K562 (cell line): ENCODE data around the gene PARD3B. TPM values are rescaled to one million over a fixed set of nuclear protein-coding genes. Genes with fewer than 3 reads are reported as not detected.

Source experiments
- ATAC-seq: fragments of 200-7000 bp; cut with Tn5 transposase; 3 replicates; pipeline ENCODE4 v1.9.1; 2020; ENCODE audit warnings: moderate library complexity
- BruUV-seq: library from RNA; stranded (reverse); fragments of 400-500 nt; replicated peaks from 2 replicates; lab custom pipeline; 2021; lab: Mats Ljungman, UMichigan
- CTCF ChIA-PET: fragments of 300-600 bp; formaldehyde crosslinking; extraction: SDS; loops from one replicate; lab custom pipeline; 2021; ENCODE audit warnings: low intra/inter-chr PET ratio; lab: Yijun Ruan, JAX
- POLR2A ChIA-PET: fragments of 300-600, 350-650 bp; sonication (Branson Sonifier 250); formaldehyde crosslinking; extraction: SDS; loops from one replicate; lab custom pipeline; 2021; ENCODE audit warnings: antibody characterized with exemption, inconsistent platforms; lab: Yijun Ruan, JAX
- DNase-seq, 4 experiments: peaks; one replicate each; pipeline versions ENCODE4 v3.0.0 to v3.0.0-alpha.2; 2011 to 2018; ENCODE audit warnings: low spot score in 3 of 4, mixed read lengths in 3 of 4; ENCODE audit errors: extremely low read depth in 1 of 4
- FAIRE-seq: peaks from 2 replicates; lab custom pipeline; 2011; peaks lifted over from hg19 to GRCh38; lab: Jason Lieb, UNC
- H2AFZ ChIP-seq: 2 replicates; pipeline ENCODE4 v1.6.0; 2011; ENCODE audit warnings: low read depth, low read length, control low read depth, inconsistent platforms
- H3K27ac ChIP-seq: fragments of 200-600 bp; 3 replicates; pipeline ENCODE4 v1.8.0; 2011; ENCODE audit warnings: low read depth, mild to moderate bottlenecking, control low read depth, inconsistent platforms, low read length, moderate library complexity, mixed read lengths; ENCODE audit errors: extremely low read depth
- H3K27me3 ChIP-seq, 2 experiments: fragments of 300-600 bp in 1 of 2; 2 replicates in 1 of 2; 3 replicates in 1 of 2; pipeline versions ENCODE4 v1.6.0 to v1.8.0; 2011; ENCODE audit warnings: inconsistent platforms in 2 of 2, low read length in 2 of 2, mild to moderate bottlenecking in 1 of 2, mixed read lengths in 1 of 2, moderate library complexity in 1 of 2; ENCODE audit not compliant: control insufficient read depth in 2 of 2, insufficient read depth in 2 of 2
- H3K36me3 ChIP-seq: fragments of 300-600 bp; 3 replicates; pipeline ENCODE4 v1.8.0; 2011; ENCODE audit warnings: mild to moderate bottlenecking, low read length, inconsistent platforms; ENCODE audit not compliant: control insufficient read depth, insufficient read depth
- H3K4me1 ChIP-seq, 2 experiments: fragments of 200-600 bp in 1 of 2; replicated peaks in 1 of 2; 2 replicates in 1 of 2; 3 replicates in 1 of 2; pipeline versions ENCODE4 v1.5.1 to v1.8.0; 2011; ENCODE audit warnings: inconsistent platforms in 2 of 2, low read length in 2 of 2, mild to moderate bottlenecking in 1 of 2, mixed read lengths in 1 of 2, moderate library complexity in 1 of 2; ENCODE audit not compliant: control insufficient read depth in 2 of 2, insufficient read depth in 2 of 2
- H3K4me2 ChIP-seq: 2 replicates; pipeline ENCODE4 v1.6.1; 2011; ENCODE audit warnings: low read length, control low read depth, inconsistent platforms, mixed read lengths; ENCODE audit not compliant: insufficient read depth
- H3K4me3 ChIP-seq: fragments of 200-600 bp; sonication (generic), shearing (Covaris generic); 2 replicates; pipeline ENCODE4 v1.5.1; 2016; ENCODE audit warnings: control low read depth, inconsistent platforms
- H3K79me2 ChIP-seq: fragments of 200-600 bp; 3 replicates; pipeline ENCODE4 v1.8.0; 2011; ENCODE audit warnings: low read length, inconsistent platforms; ENCODE audit not compliant: control insufficient read depth, insufficient read depth
- H3K9ac ChIP-seq, 2 experiments: 2 replicates each; pipeline versions ENCODE4 v1.6.0 to v1.6.1; 2011; ENCODE audit warnings: low read depth in 2 of 2, low read length in 2 of 2, control low read depth in 1 of 2, inconsistent platforms in 1 of 2, mild to moderate bottlenecking in 1 of 2, mixed read lengths in 1 of 2; ENCODE audit not compliant: insufficient read depth in 1 of 2
- H3K9me1 ChIP-seq: one replicate; pipeline ENCODE4 v1.6.0; 2011; ENCODE audit warnings: inconsistent platforms, mild to moderate bottlenecking, low read length, moderate library complexity; ENCODE audit not compliant: control insufficient read depth, insufficient read depth
- H3K9me3 ChIP-seq: replicated peaks from 2 replicates; pipeline ENCODE4 v1.5.1; 2011; ENCODE audit warnings: low read depth, low read length, inconsistent platforms; ENCODE audit not compliant: control insufficient read depth, insufficient read depth
- H4K20me1 ChIP-seq: replicated peaks from 2 replicates; pipeline ENCODE4 v1.6.1; 2011; ENCODE audit warnings: low read length, inconsistent platforms, mixed read lengths; ENCODE audit not compliant: control insufficient read depth, insufficient read depth
- EWSR1 ChIP-seq: fragments of 450-650 bp; IDR thresholded peaks from 2 replicates; pipeline ENCODE4 v1.6.1; 2018; ENCODE audit warnings: borderline replicate concordance, mild to moderate bottlenecking, low read depth, moderate library complexity; ENCODE audit not compliant: partially characterized antibody
- WGBS: fragments of 100-300 bp; shearing (Covaris generic); methylation state at CpG from one replicate; pipeline ENCODE4 v1.1.6; 2016; ENCODE audit warnings: low coverage, mixed read lengths; ENCODE audit not compliant: insufficient coverage; ENCODE audit errors: missing lambda C conversion rate; 5-methylcytosine and 5-hydroxymethylcytosine counted together
- in situ Hi-C: fragments of 300-500 bp; cut with MboI; formaldehyde crosslinking; loops from 4 replicates; pipeline ENCODE4 v1.15.0; 2018; ENCODE audit warnings: inconsistent platforms, mixed read lengths
- intact Hi-C: fragments of 100-400 bp; cut with micrococcal nuclease; formaldehyde crosslinking; loops from 2 replicates; pipeline ENCODE4 v1.14.2; 2022
- polyA plus RNA-seq, 8 experiments: library from polyadenylated mRNA; depleted of rRNA in 4 of 8; stranded (reverse) in 5 of 8; unstranded in 3 of 8; fragments of >200 nt; fragmentation: Nextera tagmentation in 2 of 8; fragmentation: Illumina TruSeq in 1 of 8; extraction: Ambion mirVana in 2 of 8; extraction: Trizol in 1 of 8; gene quantifications; 2 replicates each; pipeline versions ENCODE4 v1.2.1 to v1.2.3, GENCODE V29; 2011 to 2014; ENCODE audit warnings: inconsistent platforms in 1 of 8, missing spikeins in 1 of 8
- total RNA-seq, 7 experiments: library from RNA; depleted of rRNA in 6 of 7; stranded (reverse); fragments of >200 nt in 6 of 7; fragmentation: Illumina TruSeq in 2 of 7; extraction: Trizol in 2 of 7; gene quantifications; 2 replicates each; pipeline versions ENCODE4 v1.2.1 to v1.2.3, GENCODE V29; 2011 to 2021; ENCODE audit warnings: low replicate concordance in 1 of 7
- TF ChIP-seq, protein P1 (sequence below): fragments of 450-650 bp; formaldehyde crosslinking; conservative IDR thresholded peaks from 2 replicates; pipeline ENCODE4 v1.4.0; 2022; ENCODE audit warnings: mild to moderate bottlenecking, missing genetic modification characterization
- TF ChIP-seq, protein P2 (sequence below): sonication (generic); formaldehyde crosslinking; IDR thresholded peaks from 2 replicates; pipeline ENCODE4 v1.8.1; 2023; ENCODE audit warnings: mild to moderate bottlenecking, missing genetic modification reagents
- TF ChIP-seq, protein P3 (sequence below): fragments of 450-650 bp; formaldehyde crosslinking; IDR thresholded peaks from 2 replicates; pipeline ENCODE4 v1.4.0; 2022; ENCODE audit warnings: missing genetic modification characterization

PARD3B gene
- total and polyA plus RNA-seq, 9 of the 15 experiments (the other 6 are each of a cell fraction or from before 2014, with no cell fraction given) = 0.15 to 3.0 (median 1.1) TPM

GRCh38 chr2:205438241-205438640 is 893.0 kb downstream of the PARD3B start:
- Histone ChIP-seq H3K79me2 (no peaks in the 10 kb centered on the region), H3K9ac (no peak overlapping the region), H3K9me3 (no peaks in the 10 kb centered on the region), H4K20me1 (no peaks in the 10 kb centered on the region), H3K27ac (no peak overlapping the region), H3K9me1 (no peaks in the 10 kb centered on the region), H3K36me3 (no peaks in the 10 kb centered on the region), H3K4me1 (no peaks in the 10 kb centered on the region), H3K4me2 (no peak overlapping the region), H3K27me3 (no peaks in the 10 kb centered on the region), H2AFZ (no peak overlapping the region), H3K4me3 (no peak overlapping the region)
- BruUV-seq = no TSS peak
- FAIRE-seq = no peak
- TF ChIP-seq, protein P1, sequence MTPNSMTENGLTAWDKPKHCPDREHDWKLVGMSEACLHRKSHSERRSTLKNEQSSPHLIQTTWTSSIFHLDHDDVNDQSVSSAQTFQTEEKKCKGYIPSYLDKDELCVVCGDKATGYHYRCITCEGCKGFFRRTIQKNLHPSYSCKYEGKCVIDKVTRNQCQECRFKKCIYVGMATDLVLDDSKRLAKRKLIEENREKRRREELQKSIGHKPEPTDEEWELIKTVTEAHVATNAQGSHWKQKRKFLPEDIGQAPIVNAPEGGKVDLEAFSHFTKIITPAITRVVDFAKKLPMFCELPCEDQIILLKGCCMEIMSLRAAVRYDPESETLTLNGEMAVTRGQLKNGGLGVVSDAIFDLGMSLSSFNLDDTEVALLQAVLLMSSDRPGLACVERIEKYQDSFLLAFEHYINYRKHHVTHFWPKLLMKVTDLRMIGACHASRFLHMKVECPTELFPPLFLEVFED (CRISPR knock-in tag) = no peak
- TF ChIP-seq, protein P2, sequence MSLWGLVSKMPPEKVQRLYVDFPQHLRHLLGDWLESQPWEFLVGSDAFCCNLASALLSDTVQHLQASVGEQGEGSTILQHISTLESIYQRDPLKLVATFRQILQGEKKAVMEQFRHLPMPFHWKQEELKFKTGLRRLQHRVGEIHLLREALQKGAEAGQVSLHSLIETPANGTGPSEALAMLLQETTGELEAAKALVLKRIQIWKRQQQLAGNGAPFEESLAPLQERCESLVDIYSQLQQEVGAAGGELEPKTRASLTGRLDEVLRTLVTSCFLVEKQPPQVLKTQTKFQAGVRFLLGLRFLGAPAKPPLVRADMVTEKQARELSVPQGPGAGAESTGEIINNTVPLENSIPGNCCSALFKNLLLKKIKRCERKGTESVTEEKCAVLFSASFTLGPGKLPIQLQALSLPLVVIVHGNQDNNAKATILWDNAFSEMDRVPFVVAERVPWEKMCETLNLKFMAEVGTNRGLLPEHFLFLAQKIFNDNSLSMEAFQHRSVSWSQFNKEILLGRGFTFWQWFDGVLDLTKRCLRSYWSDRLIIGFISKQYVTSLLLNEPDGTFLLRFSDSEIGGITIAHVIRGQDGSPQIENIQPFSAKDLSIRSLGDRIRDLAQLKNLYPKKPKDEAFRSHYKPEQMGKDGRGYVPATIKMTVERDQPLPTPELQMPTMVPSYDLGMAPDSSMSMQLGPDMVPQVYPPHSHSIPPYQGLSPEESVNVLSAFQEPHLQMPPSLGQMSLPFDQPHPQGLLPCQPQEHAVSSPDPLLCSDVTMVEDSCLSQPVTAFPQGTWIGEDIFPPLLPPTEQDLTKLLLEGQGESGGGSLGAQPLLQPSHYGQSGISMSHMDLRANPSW (CRISPR knock-in tag) = no peak
- TF ChIP-seq, protein P3, sequence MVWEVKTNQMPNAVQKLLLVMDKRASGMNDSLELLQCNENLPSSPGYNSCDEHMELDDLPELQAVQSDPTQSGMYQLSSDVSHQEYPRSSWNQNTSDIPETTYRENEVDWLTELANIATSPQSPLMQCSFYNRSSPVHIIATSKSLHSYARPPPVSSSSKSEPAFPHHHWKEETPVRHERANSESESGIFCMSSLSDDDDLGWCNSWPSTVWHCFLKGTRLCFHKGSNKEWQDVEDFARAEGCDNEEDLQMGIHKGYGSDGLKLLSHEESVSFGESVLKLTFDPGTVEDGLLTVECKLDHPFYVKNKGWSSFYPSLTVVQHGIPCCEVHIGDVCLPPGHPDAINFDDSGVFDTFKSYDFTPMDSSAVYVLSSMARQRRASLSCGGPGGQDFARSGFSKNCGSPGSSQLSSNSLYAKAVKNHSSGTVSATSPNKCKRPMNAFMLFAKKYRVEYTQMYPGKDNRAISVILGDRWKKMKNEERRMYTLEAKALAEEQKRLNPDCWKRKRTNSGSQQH (CRISPR knock-in tag) = no peak
- TF ChIP-seq EWSR1 = no peak
- ATAC-seq = no peak
- in situ Hi-C loops = no loop called here
- WGBS = 0% methylated on average over 2 of the region's 2 CpGs
- ChIA-PET CTCF (no interaction called here), POLR2A (no interaction called here)
- DNase-seq = no peak
- intact Hi-C loops = no loop called here
